Stomach (tissue), 9 donors: ENCODE data around the gene ZC3HAV1. TPM values are rescaled to one million over a fixed set of nuclear protein-coding genes. Genes with fewer than 3 reads are reported as not detected.

ENCODE experiments used
- DNase-seq, 2 donors: peaks; one replicate each; pipeline versions ENCODE4 v3.0.0 to v3.0.0-alpha.2; 2013 to 2019
- H3K27ac ChIP-seq, 5 donors: fragments of 200-600 bp in 4 of 5; sonication (generic) in 4 of 5; one replicate each; pipeline ENCODE4 v1.5.1; 2013 to 2019; ENCODE audit warnings: mild to moderate bottlenecking in 1 of 5, moderate library complexity in 1 of 5
- H3K27me3 ChIP-seq, 3 donors: fragments of 200-600 bp; sonication (generic); one replicate each; pipeline ENCODE4 v1.5.1; 2017 to 2019; ENCODE audit warnings: mixed run types in 1 of 3
- H3K36me3 ChIP-seq, 4 donors: fragments of 200-600 bp; sonication (generic); 1 replicate in 3 of 4; 2 replicates in 1 of 4; pipeline ENCODE4 v1.5.1; 2016 to 2019
- H3K4me1 ChIP-seq, 4 donors: fragments of 200-600 bp; sonication (generic); one replicate each; pipeline ENCODE4 v1.5.1; 2016 to 2019
- H3K4me3 ChIP-seq, 4 donors: fragments of 200-600 bp; sonication (generic) in 3 of 4; one replicate each; pipeline ENCODE4 v1.5.1; 2016 to 2019; ENCODE audit warnings: mild to moderate bottlenecking in 1 of 4
- H3K9me3 ChIP-seq, 4 donors: fragments of 200-600 bp; sonication (generic); one replicate each; pipeline ENCODE4 v1.5.1; 2016 to 2019
- CTCF ChIP-seq, 7 experiments: fragments of 450-650 bp in 4 of 7; fragments of 200-600 bp in 3 of 7; sonication (generic) in 3 of 7; IDR thresholded peaks; one replicate each; pipeline ENCODE4 v1.5.1; 2016 to 2019; ENCODE audit warnings: antibody characterized with exemption in 7 of 7, control low read depth in 2 of 7, mild to moderate bottlenecking in 1 of 7
- EP300 ChIP-seq: sonication (generic); formaldehyde crosslinking; IDR thresholded peaks from one replicate; pipeline ENCODE4 v1.6.1; 2017; ENCODE audit warnings: antibody characterized with exemption
- POLR2A ChIP-seq, 4 donors: fragments of 450-650 bp; IDR thresholded peaks; one replicate each; pipeline ENCODE4 v1.6.1; 2016; ENCODE audit warnings: antibody characterized with exemption in 4 of 4, control low read depth in 2 of 4, mild to moderate bottlenecking in 1 of 4, moderate library complexity in 1 of 4
- POLR2AphosphoS5 ChIP-seq, 3 donors: sonication (generic); formaldehyde crosslinking; IDR thresholded peaks; one replicate each; pipeline ENCODE4 v1.6.1; 2016; ENCODE audit warnings: antibody characterized with exemption in 3 of 3
- WGBS, 5 donors: extraction: QIAGEN DNeasy Blood & Tissue Kit in 3 of 5; methylation state at CpG; one replicate each; pipeline versions ENCODE4 v1.1.5 to v1.1.7; 2013 to 2018; 5-methylcytosine and 5-hydroxymethylcytosine counted together
- intact Hi-C: fragments of 100-400 bp; cut with DNase I; formaldehyde crosslinking; loops from one replicate; pipeline ENCODE4 v1.15.1; 2023; ENCODE audit warnings: low total_unique reads
- polyA plus RNA-seq, 3 donors: library from polyadenylated mRNA; stranded (reverse); fragments of 200-250 nt; gene quantifications; one replicate each; pipeline ENCODE4 v1.2.3, GENCODE V29; 2013
- total RNA-seq, 5 donors: library from RNA; depleted of rRNA; stranded (reverse); fragments of >200 nt; gene quantifications; one replicate each; pipeline versions ENCODE4 v1.1.0 to v1.2.3, GENCODE V29; 2014 to 2016
- donor health status: healthy with polysubstance abuse.
- donor health status: Bipolar disorder and iron deficiency.
- donor health status: healthy.

Gene ZC3HAV1
- total and polyA plus RNA-seq, 8 donors, result 5.5 to 34.3 (median 12.9) TPM

- no peak overlapping the region for H3K4me3 ChIP-seq
- no peak for DNase-seq
- TF ChIP-seq EP300, result no peak
- TF ChIP-seq POLR2AphosphoS5 (IDR thresholded peaks at IDR 0.05), result no peak
- TF ChIP-seq CTCF (IDR thresholded peaks at IDR 0.05), result no peak
- no peak for TF ChIP-seq POLR2A (IDR thresholded peaks at IDR 0.05)
- H3K9me3 ChIP-seq, result no peaks in the 10 kb centered on the region
- H3K27me3 ChIP-seq, result no peaks in the 10 kb centered on the region
- no peak overlapping the region for H3K27ac ChIP-seq
- intact Hi-C loops, result no loop called here
- WGBS, 5 donors, result 92 to 98% (median 93%) methylated on average over 9 of the region's 9 CpGs
- peaks cover 0 to 4% (median 0%) of the 10 kb centered on the region in 4 donors for H3K4me1 ChIP-seq
- peaks cover 71 to 100% (median 100%) of the 10 kb centered on the region in 4 donors for H3K36me3 ChIP-seq
Observed at GRCh38 chr7:139068544-139069399, 40.7 kb downstream of the ZC3HAV1 start.

GRCh38 chr7:139066315-139066714, 43.2 kb downstream of the ZC3HAV1 start:
- peaks cover 72 to 100% (median 98%) of the 10 kb centered on the region in 4 donors for H3K36me3 ChIP-seq
- H3K27me3 ChIP-seq, result no peaks in the 10 kb centered on the region
- intact Hi-C loops, result no loop called here
- peaks cover 0 to 4% (median 0%) of the 10 kb centered on the region in 4 donors for H3K4me1 ChIP-seq
- 83 to 88% (median 85%) methylated on average over 9 of the region's 9 CpGs for WGBS, 5 donors
- H3K27ac ChIP-seq, result no peak overlapping the region
- no peak for DNase-seq
- no peak for TF ChIP-seq CTCF (IDR thresholded peaks at IDR 0.05)
- TF ChIP-seq POLR2AphosphoS5 (IDR thresholded peaks at IDR 0.05), result no peak
- no peak for TF ChIP-seq POLR2A (IDR thresholded peaks at IDR 0.05)
- TF ChIP-seq EP300, result no peak
- no peaks in the 10 kb centered on the region for H3K9me3 ChIP-seq
- H3K4me3 ChIP-seq, result no peak overlapping the region

GRCh38 chr7:139065323-139065722, 44.2 kb downstream of the ZC3HAV1 start:
- no peak for TF ChIP-seq EP300
- no peak for TF ChIP-seq POLR2A (IDR thresholded peaks at IDR 0.05)
- TF ChIP-seq POLR2AphosphoS5 (IDR thresholded peaks at IDR 0.05), result no peak
- no peak for TF ChIP-seq CTCF (IDR thresholded peaks at IDR 0.05)
- intact Hi-C loops, result no loop called here
- no peaks in the 10 kb centered on the region for H3K27me3 ChIP-seq
- H3K4me3 ChIP-seq, result no peak overlapping the region
- H3K4me1 ChIP-seq, result peaks cover 0 to 4% (median 0%) of the 10 kb centered on the region in 4 donors
- H3K36me3 ChIP-seq, result peaks cover 70 to 100% (median 98%) of the 10 kb centered on the region in 4 donors
- no peak overlapping the region for H3K27ac ChIP-seq
- no peak for DNase-seq
- WGBS, 5 donors, result 45 to 63% (median 48%) methylated on average over 11 of the region's 11 CpGs
- H3K9me3 ChIP-seq, result no peaks in the 10 kb centered on the region

GRCh38 chr7:139061416-139061815, 48.1 kb downstream of the ZC3HAV1 start:
- intact Hi-C loops, result no loop called here
- Histone ChIP-seq H3K36me3 (peaks cover 53 to 96% (median 94%) of the 10 kb centered on the region in 4 donors), H3K9me3 (no peaks in the 10 kb centered on the region), H3K4me3 (no peak overlapping the region), H3K27me3 (no peaks in the 10 kb centered on the region), H3K4me1 (peaks cover 0 to 4% (median 1%) of the 10 kb centered on the region in 4 donors), H3K27ac (no peak overlapping the region)
- WGBS, 5 donors, result 78 to 88% (median 79%) methylated on average over 5 of the region's 5 CpGs
- TF ChIP-seq CTCF (IDR thresholded peaks at IDR 0.05), result no peak
- TF ChIP-seq POLR2A (IDR thresholded peaks at IDR 0.05), result no peak
- no peak for TF ChIP-seq POLR2AphosphoS5 (IDR thresholded peaks at IDR 0.05)
- no peak for TF ChIP-seq EP300
- no peak for DNase-seq
